GM12874 (cell line): Measurements from ENCODE around the gene IL17RE.
A peak's percentile ranks its signal among the peaks of the same experiment; 100 is the strongest.

Experiments used
- CTCF ChIP-seq: IDR thresholded peaks from 2 replicates; pipeline ENCODE4 v1.5.1; 2011; ENCODE audit warnings: low read depth, mild to moderate bottlenecking, control low read depth, low read length, moderate library complexity; ENCODE audit not compliant: insufficient read depth

IL17RE gene

DNA sequence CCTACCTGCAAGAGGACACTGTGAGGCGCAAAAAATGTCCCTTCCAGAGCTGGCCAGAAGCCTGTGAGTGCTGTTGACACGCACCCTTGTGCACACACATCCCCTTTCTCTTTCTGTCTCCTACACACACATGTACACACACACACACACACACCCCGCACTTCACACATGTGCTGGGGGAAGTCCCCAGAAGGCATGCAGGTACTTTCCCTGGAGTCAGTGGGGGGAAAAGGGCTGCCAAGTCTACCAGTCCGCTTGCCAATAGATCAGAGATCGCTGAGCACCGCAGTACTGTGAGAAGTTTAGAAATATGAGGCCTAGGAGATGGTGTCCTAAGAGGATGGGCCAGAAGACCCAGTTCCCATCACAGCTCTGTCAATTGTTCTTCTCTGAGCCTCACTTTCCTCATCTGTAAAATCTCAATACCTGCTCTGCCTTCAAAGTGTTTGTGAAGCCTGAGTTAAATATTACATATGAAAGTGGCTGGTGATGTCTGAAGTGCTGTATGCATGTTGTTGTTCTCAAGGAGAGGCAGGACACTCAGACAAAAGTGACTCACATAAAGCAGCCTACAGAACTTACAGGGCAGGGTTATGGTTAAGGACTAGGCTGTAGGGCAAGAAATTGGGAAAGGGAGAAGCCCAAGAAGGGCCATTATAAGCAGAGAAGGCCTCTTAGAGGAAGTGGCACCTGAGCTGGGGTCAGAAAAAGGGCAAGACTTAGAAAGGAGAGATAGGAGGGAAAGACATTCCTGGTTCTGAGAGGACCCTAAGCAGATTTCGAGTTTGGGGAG lies 6.8 kb downstream of the IL17RE start:
- TF ChIP-seq CTCF, result no peak

GRCh38 chr3:9911863-9912262 lies 9.2 kb downstream of the IL17RE start:
- TF ChIP-seq CTCF, result no peak

DNA sequence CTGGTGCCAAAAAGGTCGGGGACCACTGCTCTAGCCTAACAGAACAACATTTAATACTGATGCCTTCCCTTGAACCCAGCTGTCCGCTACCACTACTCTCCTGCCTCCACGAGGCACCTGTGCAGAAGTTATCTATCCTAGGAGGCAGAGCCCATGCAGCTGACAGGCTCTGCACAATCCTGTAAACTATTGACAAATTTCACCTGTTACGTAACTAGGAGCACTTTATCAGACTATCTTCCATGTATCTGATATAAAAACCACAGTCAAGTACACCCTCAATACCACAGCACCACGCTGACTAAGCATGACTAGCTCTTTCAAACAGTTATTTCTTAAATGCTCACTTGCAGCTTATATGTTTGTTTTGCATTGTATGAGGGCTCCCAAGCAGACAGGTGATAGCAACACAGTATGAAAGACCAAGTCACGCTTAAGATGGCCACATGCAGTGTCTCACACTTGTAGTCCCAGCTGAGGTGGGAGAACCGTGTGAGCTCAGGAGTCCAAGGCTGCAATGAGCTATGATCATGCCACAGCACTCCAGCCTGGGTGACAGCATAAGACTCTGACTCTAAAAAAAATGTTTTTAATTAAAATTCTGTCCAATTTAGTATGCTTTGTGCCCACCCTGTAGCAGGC lies 9.8 kb downstream of the IL17RE start:
- TF ChIP-seq CTCF, result no peak

GRCh38 chr3:9913601-9914000 lies 11.0 kb downstream of the IL17RE start:
- no peak for TF ChIP-seq CTCF

DNA sequence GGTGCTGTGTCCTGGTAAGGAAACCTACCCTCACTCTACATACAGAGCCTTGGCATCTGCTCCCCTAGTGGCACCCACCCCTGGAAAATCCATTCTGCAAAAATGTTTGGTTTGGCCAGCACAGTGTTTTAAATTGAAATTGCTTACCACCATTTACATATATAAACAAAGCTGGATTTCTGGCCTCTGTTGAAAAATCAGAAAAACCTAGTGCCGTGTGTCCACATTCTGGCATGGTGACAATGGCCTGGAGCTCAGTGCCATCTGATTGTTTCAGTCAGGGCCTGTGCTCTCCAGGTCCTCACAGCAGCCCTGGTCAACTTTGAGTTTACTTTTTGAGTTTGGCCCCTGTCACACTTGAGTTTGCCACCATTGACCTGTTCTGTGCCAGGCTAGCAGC lies 11.4 kb downstream of the IL17RE start:
- no peak for TF ChIP-seq CTCF

DNA sequence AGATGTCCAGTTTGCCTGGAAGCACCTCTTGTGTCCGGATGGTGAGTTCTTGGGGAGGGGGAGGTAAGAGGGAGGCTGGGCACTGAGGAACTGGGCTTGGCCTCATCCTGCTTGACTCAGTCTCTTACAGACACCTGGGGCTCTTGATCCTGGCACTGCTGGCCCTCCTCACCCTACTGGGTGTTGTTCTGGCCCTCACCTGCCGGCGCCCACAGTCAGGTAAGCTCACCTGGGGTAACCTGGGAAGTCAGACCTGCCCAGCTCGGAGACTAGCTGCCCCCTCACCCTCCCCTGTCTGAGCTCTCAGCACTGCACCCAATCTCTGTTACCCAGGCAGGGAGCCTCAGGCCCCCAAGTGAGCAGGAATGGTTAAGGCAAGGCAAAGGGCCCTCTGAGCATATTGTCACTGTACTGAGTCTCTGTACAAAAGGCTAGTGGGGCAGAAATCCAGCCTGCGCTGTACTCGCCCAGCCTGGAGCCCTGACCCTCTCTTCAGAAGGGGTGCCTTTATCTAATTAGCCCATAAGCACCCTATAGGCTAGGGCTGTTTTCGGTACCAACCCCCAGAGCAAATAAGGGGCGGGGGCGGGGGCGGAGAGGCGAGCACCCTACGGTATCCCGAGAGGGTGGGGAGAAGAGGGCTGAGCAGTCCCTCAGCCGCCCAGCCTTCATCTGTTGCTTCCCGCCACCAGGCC lies 12.1 kb downstream of the IL17RE start:
- no peak for TF ChIP-seq CTCF

DNA sequence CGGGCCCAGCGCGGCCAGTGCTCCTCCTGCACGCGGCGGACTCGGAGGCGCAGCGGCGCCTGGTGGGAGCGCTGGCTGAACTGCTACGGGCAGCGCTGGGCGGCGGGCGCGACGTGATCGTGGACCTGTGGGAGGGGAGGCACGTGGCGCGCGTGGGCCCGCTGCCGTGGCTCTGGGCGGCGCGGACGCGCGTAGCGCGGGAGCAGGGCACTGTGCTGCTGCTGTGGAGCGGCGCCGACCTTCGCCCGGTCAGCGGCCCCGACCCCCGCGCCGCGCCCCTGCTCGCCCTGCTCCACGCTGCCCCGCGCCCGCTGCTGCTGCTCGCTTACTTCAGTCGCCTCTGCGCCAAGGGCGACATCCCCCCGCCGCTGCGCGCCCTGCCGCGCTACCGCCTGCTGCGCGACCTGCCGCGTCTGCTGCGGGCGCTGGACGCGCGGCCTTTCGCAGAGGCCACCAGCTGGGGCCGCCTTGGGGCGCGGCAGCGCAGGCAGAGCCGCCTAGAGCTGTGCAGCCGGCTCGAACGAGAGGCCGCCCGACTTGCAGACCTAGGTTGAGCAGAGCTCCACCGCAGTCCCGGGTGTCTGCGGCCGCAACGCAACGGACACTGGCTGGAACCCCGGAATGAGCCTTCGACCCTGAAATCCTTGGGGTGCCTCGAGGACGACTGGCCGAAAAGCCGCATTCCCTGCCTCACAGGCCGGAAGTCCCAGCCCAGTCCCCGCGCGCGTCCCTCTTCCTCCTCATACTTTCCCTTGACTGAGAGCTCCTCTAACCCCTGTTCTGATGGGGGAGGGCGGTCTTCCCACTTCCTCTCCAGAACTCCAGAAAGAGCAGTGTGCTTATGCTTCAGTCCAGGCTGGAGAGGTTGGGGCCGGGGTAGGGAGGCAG lies 12.8 kb downstream of the IL17RE start:
- TF ChIP-seq CTCF, result peak; percentile 26; the same call in 1 of the 2 replicates
